Neutrophil (primary cell): ENCODE results near the gene SNX2.

Experiments used
- H3K27ac ChIP-seq: fragments of 200-600 bp; sonication (generic); 2 replicates; pipeline ENCODE4 v1.5.1; 2016; ENCODE audit warnings: mild to moderate bottlenecking, moderate library complexity
- H3K27me3 ChIP-seq: fragments of 200-600 bp; sonication (generic); 2 replicates; pipeline ENCODE4 v1.6.0; 2016; ENCODE audit warnings: mild to moderate bottlenecking
- H3K36me3 ChIP-seq: fragments of 200-600 bp; sonication (generic); 2 replicates; pipeline ENCODE4 v1.5.1; 2017
- H3K4me1 ChIP-seq, 2 experiments: fragments of 200-600 bp in 1 of 2; sonication (generic) in 1 of 2; 1 replicate in 1 of 2; 2 replicates in 1 of 2; pipeline versions ENCODE4 v1.5.1 to v1.6.1; 2013 to 2016; ENCODE audit warnings: low read depth in 1 of 2, low read length in 1 of 2, mild to moderate bottlenecking in 1 of 2, moderate library complexity in 1 of 2; ENCODE audit not compliant: control insufficient read depth in 1 of 2, insufficient read depth in 1 of 2
- H3K4me3 ChIP-seq, 2 experiments: fragments of 200-600 bp in 1 of 2; sonication (generic) in 1 of 2; 1 replicate in 1 of 2; 2 replicates in 1 of 2; pipeline ENCODE4 v1.5.1; 2013 to 2016; ENCODE audit warnings: low read depth in 1 of 2, low read length in 1 of 2, mild to moderate bottlenecking in 1 of 2, moderate library complexity in 1 of 2
- H3K9me3 ChIP-seq: fragments of 200-600 bp; sonication (generic); 2 replicates; pipeline ENCODE4 v1.5.1; 2016
- TF ChIP-seq, protein P1 (sequence below): fragments of 200-600 bp; sonication (generic); IDR thresholded peaks from 2 replicates; pipeline ENCODE4 v1.5.1; 2016; ENCODE audit warnings: antibody characterized with exemption

The SNX2 gene

DNA sequence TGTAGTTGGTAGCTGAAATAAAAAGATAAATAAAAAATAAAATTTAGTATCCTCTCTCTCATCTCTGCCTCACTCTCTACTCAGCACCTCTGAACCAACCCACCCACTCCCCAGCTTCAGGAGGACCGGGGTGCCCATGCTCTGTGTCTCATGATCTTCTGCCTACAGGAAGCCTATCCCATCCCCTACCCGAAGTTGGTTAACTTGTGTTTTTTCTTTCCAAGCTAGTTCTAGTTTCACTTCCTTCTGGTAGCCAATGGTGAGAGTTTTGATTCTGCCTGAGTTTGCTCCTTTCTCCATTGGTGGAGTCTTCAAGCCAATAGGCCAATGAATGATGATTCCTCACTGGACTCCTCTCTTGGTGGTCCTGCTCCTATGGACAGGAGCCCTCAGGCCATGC, 102.6 kb downstream of the SNX2 start:
- Histone ChIP-seq H3K36me3 (no peaks in the 10 kb centered on the region), H3K4me3 (no peak overlapping the region), H3K4me1 (no peaks in the 10 kb centered on the region), H3K27me3 (no peaks in the 10 kb centered on the region), H3K27ac (no peak overlapping the region), H3K9me3 (no peaks in the 10 kb centered on the region)
- TF ChIP-seq, protein P1, sequence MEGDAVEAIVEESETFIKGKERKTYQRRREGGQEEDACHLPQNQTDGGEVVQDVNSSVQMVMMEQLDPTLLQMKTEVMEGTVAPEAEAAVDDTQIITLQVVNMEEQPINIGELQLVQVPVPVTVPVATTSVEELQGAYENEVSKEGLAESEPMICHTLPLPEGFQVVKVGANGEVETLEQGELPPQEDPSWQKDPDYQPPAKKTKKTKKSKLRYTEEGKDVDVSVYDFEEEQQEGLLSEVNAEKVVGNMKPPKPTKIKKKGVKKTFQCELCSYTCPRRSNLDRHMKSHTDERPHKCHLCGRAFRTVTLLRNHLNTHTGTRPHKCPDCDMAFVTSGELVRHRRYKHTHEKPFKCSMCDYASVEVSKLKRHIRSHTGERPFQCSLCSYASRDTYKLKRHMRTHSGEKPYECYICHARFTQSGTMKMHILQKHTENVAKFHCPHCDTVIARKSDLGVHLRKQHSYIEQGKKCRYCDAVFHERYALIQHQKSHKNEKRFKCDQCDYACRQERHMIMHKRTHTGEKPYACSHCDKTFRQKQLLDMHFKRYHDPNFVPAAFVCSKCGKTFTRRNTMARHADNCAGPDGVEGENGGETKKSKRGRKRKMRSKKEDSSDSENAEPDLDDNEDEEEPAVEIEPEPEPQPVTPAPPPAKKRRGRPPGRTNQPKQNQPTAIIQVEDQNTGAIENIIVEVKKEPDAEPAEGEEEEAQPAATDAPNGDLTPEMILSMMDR, result no peak

DNA sequence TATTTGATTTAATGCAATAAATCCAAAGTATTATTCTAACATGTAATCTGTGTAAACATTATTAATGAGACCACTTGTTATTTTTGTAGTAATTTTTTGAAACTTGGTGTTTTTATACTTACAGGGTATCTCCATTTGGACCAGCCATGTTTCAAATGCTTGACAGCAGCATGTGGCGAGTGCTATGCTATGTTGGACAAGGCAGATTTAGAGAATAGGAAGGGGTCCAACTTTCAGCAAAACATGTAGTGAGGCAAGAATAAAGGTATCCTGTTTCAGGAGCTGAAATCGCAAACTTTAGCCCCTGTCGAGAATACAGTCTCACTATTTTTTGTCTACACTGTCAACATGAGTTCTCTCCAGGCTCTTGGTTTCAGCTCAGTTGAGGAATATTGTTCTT, 104.2 kb downstream of the SNX2 start:
- no peak overlapping the region for H3K4me3 ChIP-seq
- no peaks in the 10 kb centered on the region for H3K4me1 ChIP-seq
- no peaks in the 10 kb centered on the region for H3K36me3 ChIP-seq
- TF ChIP-seq, protein P1, result no peak
- no peak overlapping the region for H3K27ac ChIP-seq
- no peaks in the 10 kb centered on the region for H3K27me3 ChIP-seq
- H3K9me3 ChIP-seq, result no peaks in the 10 kb centered on the region
